ENCODE results near the gene TBC1D22A.

GRCh38 chr22:46985507-46985882 lies 223.0 kb downstream of the TBC1D22A start:
- TF ChIP-seq ZBTB33 (IDR thresholded peaks at IDR 0.05) (no peak), SP1 (IDR thresholded peaks at IDR 0.05) (no peak), CTCF (IDR thresholded peaks at IDR 0.05; ENCODE audit: low read depth, low read length, missing input control) (no peak), ATF3 (IDR thresholded peaks at IDR 0.05) (no peak), RXRA (IDR thresholded peaks at IDR 0.05) (no peak), FOXA2 (IDR thresholded peaks at IDR 0.05) (no peak), RAD21 (IDR thresholded peaks at IDR 0.05) (no peak), EGR1 (IDR thresholded peaks at IDR 0.05; ENCODE audit: low read depth in 2 of 2) (no peak), YY1 (IDR thresholded peaks at IDR 0.05) (no peak)
